Cardiac septum (tissue), 1 donor: ENCODE data around the gene SLC35C1. TPM values are rescaled to one million over a fixed set of nuclear protein-coding genes. Genes with fewer than 3 reads are reported as not detected.
"Not testable (repeated sequence)": the region's sequence is repeated elsewhere in the genome, so short reads cannot be mapped to it uniquely, and the experiment has no call there.

Experiments
- DNase-seq: peaks from one replicate; pipeline ENCODE4 v3.0.0-alpha.2; 2020; ENCODE audit warnings: low spot score
- intact Hi-C: fragments of 100-400 bp; cut with DNase I; formaldehyde crosslinking; loops from one replicate; pipeline ENCODE4 v1.14.0; 2022
- total RNA-seq: library from RNA; stranded (reverse); fragmentation: NEBNext Ultra II Directional; extraction: Animal tissue kit (Norgen Biotek cat#: 25700); gene quantifications from one replicate; pipeline ENCODE4 v1.2.1, GENCODE V29; 2021
- donor health status: DM: no; HTN: no; CAD: no.

Gene SLC35C1
- total RNA-seq, 1 donor from 2014 or later = 7.5 TPM

- intact Hi-C loops = no loop called here
These were observed 2.2 kb downstream of the SLC35C1 start for GRCh38 chr11:45806937-45807791.

DNA sequence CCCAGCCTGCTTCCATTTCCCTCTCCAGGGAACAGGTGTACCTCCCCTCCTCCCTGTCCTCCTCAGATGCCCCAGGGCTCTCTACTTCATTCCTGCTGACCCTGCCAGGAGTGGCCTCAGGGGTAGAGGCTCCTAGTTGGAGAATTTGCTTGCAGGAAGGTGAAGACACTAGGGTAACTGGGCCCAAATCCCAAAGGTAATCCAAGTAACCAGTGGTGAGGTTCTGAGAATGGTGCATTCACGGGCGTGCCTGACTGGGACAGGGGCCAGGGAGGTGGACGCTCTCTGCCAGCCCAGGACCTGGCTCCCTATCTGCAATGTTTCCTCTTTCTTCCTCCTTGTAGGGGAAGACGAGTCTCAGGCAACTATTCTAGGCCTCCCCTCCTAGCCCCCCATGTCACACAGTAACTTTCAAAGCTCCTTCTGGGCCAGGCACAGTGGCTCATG is 2.9 kb downstream of the SLC35C1 start:
- peak; percentile 63 for DNase-seq
- intact Hi-C loops = no loop called here

More at GRCh38 chr11:45806937-45807791, 2.2 kb downstream of the SLC35C1 start:
- peak; percentile 35 for DNase-seq

DNA sequence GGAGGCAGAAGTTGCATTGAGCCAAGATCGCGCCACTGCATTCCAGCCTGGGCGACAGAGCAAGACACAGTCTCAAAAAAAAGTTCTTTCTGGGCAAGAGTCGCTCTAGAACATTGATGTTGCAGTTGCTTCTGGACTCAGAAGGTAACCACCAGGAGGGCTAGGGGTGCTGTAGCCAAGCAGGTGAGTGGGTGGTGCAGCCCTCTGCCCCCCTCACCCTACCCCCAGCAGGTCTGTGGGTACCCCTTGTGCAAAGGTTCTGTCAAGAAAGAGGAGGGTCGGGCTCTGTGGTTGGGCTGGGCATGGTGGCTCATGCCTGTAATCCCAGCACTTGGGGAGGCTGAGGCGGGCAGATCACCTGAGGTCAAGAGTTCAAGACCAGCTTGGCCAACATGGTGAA is 3.5 kb downstream of the SLC35C1 start:
- intact Hi-C loops = not testable (repeated sequence)
- DNase-seq = peak; percentile 66

DNA sequence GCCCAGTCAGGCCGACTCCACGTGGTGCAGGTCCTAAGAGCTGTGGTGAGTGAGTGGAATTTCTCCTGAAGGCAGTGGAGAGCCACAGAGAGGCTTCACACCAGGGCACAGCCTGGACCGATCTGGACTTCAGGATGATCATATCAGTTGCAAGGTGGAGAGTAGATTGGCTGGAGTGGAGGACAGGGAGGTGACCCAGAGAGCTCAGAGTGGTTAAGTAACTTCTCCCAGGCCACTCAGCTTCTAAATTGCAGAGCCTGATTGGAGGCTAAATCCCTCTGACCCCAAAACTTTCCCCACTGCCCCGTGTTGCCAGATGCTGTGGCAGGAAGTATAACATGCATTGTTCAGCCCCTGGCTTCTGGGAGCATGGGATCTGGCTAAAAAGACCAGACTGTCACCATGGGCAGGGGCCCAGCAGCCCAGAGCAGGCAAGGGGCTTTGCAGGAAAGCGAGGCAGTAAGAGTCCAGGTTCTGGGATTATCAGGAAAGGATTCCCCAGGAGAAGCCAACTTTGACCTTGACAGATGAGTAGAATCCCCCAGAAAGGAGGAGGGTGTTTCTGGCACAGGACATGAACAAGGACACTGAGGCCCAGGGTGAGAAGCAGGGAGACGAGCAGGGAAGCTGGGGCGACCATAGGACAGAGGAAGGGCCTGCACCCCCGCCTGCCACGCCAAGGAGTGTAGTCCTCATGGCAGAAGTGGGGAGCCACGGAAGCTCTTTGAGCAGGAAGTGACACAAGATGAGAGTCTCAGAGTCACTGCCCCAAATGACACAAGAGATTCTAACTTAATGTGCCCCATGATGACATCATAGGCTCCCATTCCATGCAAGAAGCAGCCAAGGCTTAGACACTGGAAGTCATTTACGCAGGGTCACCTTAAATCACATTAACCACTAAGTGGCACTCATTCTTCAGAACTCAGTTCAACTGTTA is 4.8 kb downstream of the SLC35C1 start:
- intact Hi-C loops = no loop called here

GRCh38 chr11:45810431-45811108 is 5.6 kb downstream of the SLC35C1 start:
- intact Hi-C loops = no loop called here
- peak; percentile 51 for DNase-seq

More for the DNA sequence above, 4.8 kb downstream of the SLC35C1 start:
- peak; percentile 49 for DNase-seq

DNA sequence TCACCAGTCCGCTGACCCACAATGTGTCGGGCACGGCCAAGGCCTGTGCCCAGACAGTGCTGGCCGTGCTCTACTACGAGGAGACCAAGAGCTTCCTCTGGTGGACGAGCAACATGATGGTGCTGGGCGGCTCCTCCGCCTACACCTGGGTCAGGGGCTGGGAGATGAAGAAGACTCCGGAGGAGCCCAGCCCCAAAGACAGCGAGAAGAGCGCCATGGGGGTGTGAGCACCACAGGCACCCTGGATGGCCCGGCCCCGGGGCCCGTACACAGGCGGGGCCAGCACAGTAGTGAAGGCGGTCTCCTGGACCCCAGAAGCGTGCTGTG is 6.1 kb downstream of the SLC35C1 start:
- intact Hi-C loops = no loop called here
- peak; percentile 70 for DNase-seq

- DNase-seq = peak; percentile 50
- intact Hi-C loops = no loop called here
These were observed 6.8 kb downstream of the SLC35C1 start for GRCh38 chr11:45811571-45812290.

DNA sequence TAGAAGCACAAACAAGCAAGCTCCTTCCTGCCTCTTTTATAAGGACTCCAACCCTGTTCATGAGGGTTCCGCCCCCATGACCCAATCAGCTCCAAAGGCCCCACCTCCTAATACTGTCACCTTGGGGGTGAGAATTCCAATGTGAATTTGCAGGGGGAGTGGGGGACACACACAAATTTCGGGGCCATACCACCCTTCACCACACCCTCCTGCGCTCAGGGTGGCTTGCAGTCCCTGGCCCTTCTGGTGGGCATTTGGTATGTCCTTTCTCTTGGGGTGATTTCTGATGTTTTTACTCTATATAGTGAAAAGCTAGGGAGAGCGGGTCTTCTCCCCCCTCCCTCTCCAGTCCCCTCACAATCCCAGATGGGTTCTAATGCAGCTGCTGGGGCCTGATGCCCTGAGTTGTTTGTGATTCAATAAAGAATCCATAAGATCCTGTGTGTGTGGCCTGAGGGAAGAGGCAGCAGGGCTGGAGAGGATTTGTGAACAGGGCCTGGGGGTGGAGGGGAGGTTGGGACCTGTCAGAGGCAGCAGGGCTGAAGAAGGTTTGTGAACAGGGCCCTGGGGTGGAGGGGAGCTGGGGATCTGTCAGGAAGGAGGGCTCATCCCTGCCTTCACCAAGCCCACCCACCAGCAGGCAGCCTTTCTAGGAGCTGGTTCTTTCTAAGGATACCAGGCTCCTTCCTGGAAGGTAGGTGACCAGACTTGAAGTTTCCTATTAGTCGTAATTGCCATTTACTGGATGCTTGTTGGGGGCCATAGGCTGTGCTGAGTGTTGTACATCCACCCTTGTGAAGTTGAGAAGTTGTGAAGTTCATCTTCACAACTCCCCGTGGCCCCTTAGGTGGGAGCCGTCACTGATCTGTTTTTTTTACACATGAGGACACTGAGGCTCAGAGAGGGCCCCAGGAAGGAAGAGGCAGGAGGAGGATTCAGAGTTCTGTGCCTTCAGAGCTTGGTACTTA is 7.9 kb downstream of the SLC35C1 start:
- intact Hi-C loops = no loop called here
- peak; percentile 62 for DNase-seq

GRCh38 chr11:45815747-45816146 is 10.8 kb downstream of the SLC35C1 start:
- intact Hi-C loops = no loop called here
- DNase-seq = no peak

- intact Hi-C loops = no loop called here
These were observed 11.7 kb downstream of the SLC35C1 start for GRCh38 chr11:45816614-45817013.

GRCh38 chr11:45817191-45817590 is 12.2 kb downstream of the SLC35C1 start:
- DNase-seq = no peak
- intact Hi-C loops = no loop called here

More at GRCh38 chr11:45816614-45817013, 11.7 kb downstream of the SLC35C1 start:
- DNase-seq = no peak

DNA sequence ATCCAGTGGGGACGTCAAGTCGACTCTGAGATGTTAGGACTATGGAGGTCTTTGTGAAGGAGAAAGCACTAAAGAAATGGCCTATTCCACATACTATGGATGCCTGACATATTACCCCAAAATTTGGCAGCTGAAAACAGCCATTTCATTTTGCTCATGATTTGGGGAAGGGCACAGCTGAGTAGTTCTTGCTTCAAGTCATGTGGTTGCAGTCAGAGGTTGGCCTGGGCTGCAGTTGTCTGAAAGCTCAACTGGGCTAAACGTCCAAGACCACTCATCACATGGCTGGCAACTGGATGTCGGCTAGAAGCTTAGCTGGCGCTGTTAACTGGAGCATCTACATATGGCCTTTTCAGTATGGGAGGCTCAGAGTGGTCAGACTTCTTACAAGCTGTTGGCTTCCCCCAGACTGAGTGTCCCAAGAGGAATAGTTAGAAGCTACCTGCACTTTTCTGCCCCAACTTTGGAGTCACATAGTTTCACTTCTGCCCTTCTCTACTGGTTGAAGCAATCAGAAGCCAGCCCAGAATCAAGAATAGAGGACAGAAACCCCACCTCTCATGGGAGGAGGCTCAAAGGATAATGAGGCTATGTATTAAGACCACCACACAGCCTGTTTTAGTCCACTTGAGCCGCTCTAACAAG is 14.1 kb downstream of the SLC35C1 start:
- intact Hi-C loops = no loop called here
- no peak for DNase-seq

GRCh38 chr11:45820211-45820857 is 15.4 kb downstream of the SLC35C1 start:
- DNase-seq = no peak
- intact Hi-C loops = no loop called here

DNA sequence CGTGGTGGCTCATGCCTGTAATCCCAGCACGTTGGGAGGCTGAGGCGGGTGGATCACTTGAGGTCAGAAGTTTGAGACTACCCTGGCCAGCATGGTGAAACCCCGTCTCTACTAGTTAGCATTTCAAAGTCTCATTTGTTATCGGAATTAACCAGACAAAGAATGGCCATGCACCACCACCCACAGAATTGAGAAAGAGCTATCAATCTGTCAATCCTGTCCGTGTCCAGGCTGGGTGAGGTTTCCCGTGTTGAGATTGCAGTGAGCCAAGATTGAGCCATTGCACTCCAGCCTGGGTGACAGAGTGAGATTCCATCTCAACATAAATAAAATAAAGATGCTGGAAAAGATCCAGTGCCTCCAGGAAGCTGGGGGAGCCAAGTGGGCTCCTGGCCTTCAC is 21.5 kb downstream of the SLC35C1 start:
- DNase-seq, intact Hi-C loops: not testable (repeated sequence)

- DNase-seq = no peak
- intact Hi-C loops = no loop called here
These were observed 22.2 kb downstream of the SLC35C1 start for GRCh38 chr11:45827123-45827522.

DNA sequence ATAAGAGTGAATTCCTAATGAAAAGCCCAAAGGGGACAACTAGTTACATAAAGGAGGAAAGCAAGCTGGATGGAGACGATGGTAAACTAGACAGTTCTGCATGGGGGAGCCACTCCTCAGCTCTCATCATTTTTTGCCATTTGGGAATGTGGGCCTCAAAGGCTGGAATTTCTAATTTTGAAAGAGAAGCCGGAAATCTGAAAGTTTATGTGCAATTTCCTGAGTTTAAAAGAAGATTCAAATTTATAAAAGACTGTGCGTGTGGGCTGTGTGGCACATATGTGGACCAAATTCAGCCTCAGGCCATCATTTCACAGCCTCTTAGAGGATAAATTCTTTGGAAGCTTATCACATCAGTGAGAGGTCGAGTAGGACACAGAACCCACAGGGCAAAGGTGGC is 24.0 kb downstream of the SLC35C1 start:
- intact Hi-C loops = no loop called here
- no peak for DNase-seq

- intact Hi-C loops = no loop called here
- DNase-seq = no peak
These were observed 25.6 kb downstream of the SLC35C1 start for GRCh38 chr11:45830596-45830995.
